ENCODE measurements around the gene CACNA1S.

DNA sequence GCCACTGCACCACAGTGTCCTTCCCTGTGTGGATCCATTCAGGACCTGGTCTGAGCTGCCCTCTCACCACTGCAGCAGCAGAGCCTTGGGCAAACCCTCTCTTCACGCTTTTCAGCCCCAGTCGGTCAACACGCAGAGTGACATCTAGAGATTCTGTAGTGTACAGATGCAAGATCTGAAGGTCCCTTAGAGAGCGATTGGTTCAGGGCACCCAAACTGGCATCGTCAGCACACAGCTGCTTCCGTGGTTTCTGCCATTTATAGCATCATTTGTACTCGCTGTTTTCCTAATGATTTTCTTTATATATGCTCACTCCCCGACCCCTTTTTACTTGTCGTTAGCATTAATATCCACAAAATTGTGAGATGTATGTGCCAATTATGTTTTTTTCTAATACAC, 16.2 kb upstream of the CACNA1S start:
- TF ChIP-seq, protein P1, sequence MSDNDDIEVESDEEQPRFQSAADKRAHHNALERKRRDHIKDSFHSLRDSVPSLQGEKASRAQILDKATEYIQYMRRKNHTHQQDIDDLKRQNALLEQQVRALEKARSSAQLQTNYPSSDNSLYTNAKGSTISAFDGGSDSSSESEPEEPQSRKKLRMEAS (IDR thresholded peaks at IDR 0.05; ENCODE audit: low read depth, low read length): no peak
- TF ChIP-seq MYC (IDR thresholded peaks at IDR 0.05; ENCODE audit: low read depth, low read length): no peak
- TF ChIP-seq, protein P2, sequence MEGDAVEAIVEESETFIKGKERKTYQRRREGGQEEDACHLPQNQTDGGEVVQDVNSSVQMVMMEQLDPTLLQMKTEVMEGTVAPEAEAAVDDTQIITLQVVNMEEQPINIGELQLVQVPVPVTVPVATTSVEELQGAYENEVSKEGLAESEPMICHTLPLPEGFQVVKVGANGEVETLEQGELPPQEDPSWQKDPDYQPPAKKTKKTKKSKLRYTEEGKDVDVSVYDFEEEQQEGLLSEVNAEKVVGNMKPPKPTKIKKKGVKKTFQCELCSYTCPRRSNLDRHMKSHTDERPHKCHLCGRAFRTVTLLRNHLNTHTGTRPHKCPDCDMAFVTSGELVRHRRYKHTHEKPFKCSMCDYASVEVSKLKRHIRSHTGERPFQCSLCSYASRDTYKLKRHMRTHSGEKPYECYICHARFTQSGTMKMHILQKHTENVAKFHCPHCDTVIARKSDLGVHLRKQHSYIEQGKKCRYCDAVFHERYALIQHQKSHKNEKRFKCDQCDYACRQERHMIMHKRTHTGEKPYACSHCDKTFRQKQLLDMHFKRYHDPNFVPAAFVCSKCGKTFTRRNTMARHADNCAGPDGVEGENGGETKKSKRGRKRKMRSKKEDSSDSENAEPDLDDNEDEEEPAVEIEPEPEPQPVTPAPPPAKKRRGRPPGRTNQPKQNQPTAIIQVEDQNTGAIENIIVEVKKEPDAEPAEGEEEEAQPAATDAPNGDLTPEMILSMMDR (IDR thresholded peaks at IDR 0.05; ENCODE audit: low read depth, low read length): no peak
- TF ChIP-seq POLR2A (IDR thresholded peaks at IDR 0.05; ENCODE audit: extremely low read depth, insufficient read length): no peak

Measured in NB4 (cell line).